H1 (cell line): Measurements from ENCODE around the gene IFNA13. TPM values are rescaled to one million over a fixed set of nuclear protein-coding genes. Genes with fewer than 3 reads are reported as not detected.

ENCODE experiments used
- CTCF ChIA-PET: fragments of 300-600 bp; sonication (Branson Sonifier 250); formaldehyde crosslinking; loops from one replicate; lab custom pipeline; 2021; ENCODE audit not compliant: partially characterized antibody; lab: Charles Lee
- POLR2A ChIA-PET: fragments of 300-600 bp; sonication (Branson Sonifier 250); formaldehyde crosslinking; loops from one replicate; lab custom pipeline; 2021; ENCODE audit warnings: inconsistent platforms; ENCODE audit not compliant: partially characterized antibody; lab: Charles Lee
- DNase-seq, 2 experiments: peaks; one replicate each; pipeline versions ENCODE4 v3.0.0 to v3.0.0-alpha.2; 2010 to 2022; ENCODE audit warnings: low spot score in 2 of 2, low read depth in 1 of 2, mixed read lengths in 1 of 2
- FAIRE-seq: peaks from 2 replicates; lab custom pipeline; 2011; peaks lifted over from hg19 to GRCh38; lab: Jason Lieb, UNC
- H2AFZ ChIP-seq: 2 replicates; pipeline ENCODE4 v1.8.1; 2012; ENCODE audit warnings: low read length, inconsistent platforms
- H2AK5ac ChIP-seq: 2 replicates; pipeline ENCODE4 v1.6.1; 2013; ENCODE audit warnings: low read depth, low read length
- H2BK120ac ChIP-seq: replicated peaks from 2 replicates; pipeline ENCODE3; 2013; ENCODE audit warnings: low read depth, low read length, inconsistent platforms
- H2BK12ac ChIP-seq: 2 replicates; pipeline ENCODE4 v1.6.1; 2013; ENCODE audit warnings: low read depth, low read length
- H2BK15ac ChIP-seq: 2 replicates; pipeline ENCODE4 v1.6.1; 2013; ENCODE audit warnings: low read length
- H2BK20ac ChIP-seq: 2 replicates; pipeline ENCODE4 v1.6.1; 2013; ENCODE audit warnings: low read length
- H2BK5ac ChIP-seq: 2 replicates; pipeline ENCODE4 v1.6.1; 2013; ENCODE audit warnings: low read depth, low read length
- H3K14ac ChIP-seq: 2 replicates; pipeline ENCODE4 v1.6.1; 2013; ENCODE audit warnings: inconsistent platforms; ENCODE audit not compliant: insufficient read length
- H3K18ac ChIP-seq: 2 replicates; pipeline ENCODE4 v1.6.1; 2013; ENCODE audit warnings: low read length; ENCODE audit errors: extremely low read depth
- H3K23ac ChIP-seq: 2 replicates; pipeline ENCODE4 v1.6.1; 2013; ENCODE audit warnings: inconsistent platforms; ENCODE audit not compliant: insufficient read length
- H3K23me2 ChIP-seq: 2 replicates; pipeline ENCODE4 v1.6.1; 2013; ENCODE audit warnings: low read depth, low read length
- H3K27ac ChIP-seq: 2 replicates; pipeline ENCODE4 v1.6.1; 2011; ENCODE audit warnings: low read depth, low read length, inconsistent platforms
- H3K27me3 ChIP-seq, 4 experiments: replicated peaks in 1 of 4; 1 replicate in 1 of 4; 2 replicates in 3 of 4; pipeline versions ENCODE4 v1.6.1 to v1.8.1; 2011 to 2013; ENCODE audit warnings: low read length in 3 of 4, mild to moderate bottlenecking in 3 of 4, inconsistent platforms in 2 of 4, mixed read lengths in 2 of 4, moderate library complexity in 1 of 4; ENCODE audit not compliant: control insufficient read depth in 3 of 4, insufficient read depth in 3 of 4; ENCODE audit errors: extremely low read depth in 1 of 4
- H3K36me3 ChIP-seq, 4 experiments: 2 replicates each; pipeline versions ENCODE4 v1.6.1 to v1.8.1; 2011 to 2013; ENCODE audit warnings: mild to moderate bottlenecking in 4 of 4, low read length in 3 of 4, moderate library complexity in 2 of 4, control low read depth in 1 of 4, inconsistent platforms in 1 of 4; ENCODE audit not compliant: insufficient read depth in 4 of 4, control insufficient read depth in 2 of 4
- H3K4ac ChIP-seq: replicated peaks from 2 replicates; pipeline ENCODE3; 2013; ENCODE audit warnings: low read length, low read depth, mixed read lengths, inconsistent platforms; ENCODE audit not compliant: insufficient read length
- H3K4me1 ChIP-seq, 4 experiments: replicated peaks in 1 of 4; 1 replicate in 1 of 4; 2 replicates in 3 of 4; pipeline versions ENCODE4 v1.6.1 to v1.8.1; 2011 to 2013; ENCODE audit warnings: low read length in 3 of 4, inconsistent platforms in 2 of 4, mixed read lengths in 1 of 4; ENCODE audit not compliant: insufficient read depth in 4 of 4, control insufficient read depth in 3 of 4
- H3K4me2 ChIP-seq, 2 experiments: 2 replicates each; pipeline versions ENCODE4 v1.6.1 to v1.8.1; 2011 to 2013; ENCODE audit warnings: low read depth in 2 of 2, low read length in 2 of 2, control low read depth in 1 of 2, inconsistent platforms in 1 of 2, mild to moderate bottlenecking in 1 of 2; ENCODE audit not compliant: insufficient read depth in 1 of 2
- H3K4me3 ChIP-seq, 4 experiments: fragments of 200-600, 300-600 bp in 1 of 4; sonication (generic), shearing (Covaris generic), sonication (Bioruptor Twin) in 1 of 4; 2 replicates each; pipeline versions ENCODE4 v1.5.1 to v1.8.1; 2011 to 2016; ENCODE audit warnings: low read length in 4 of 4, low read depth in 3 of 4, control low read depth in 2 of 4, inconsistent platforms in 2 of 4, mild to moderate bottlenecking in 2 of 4, mixed read lengths in 1 of 4, moderate library complexity in 1 of 4; ENCODE audit not compliant: insufficient read depth in 2 of 4; ENCODE audit errors: extremely low read depth in 1 of 4
- H3K56ac ChIP-seq: replicated peaks from 2 replicates; pipeline ENCODE3; 2013; ENCODE audit warnings: low read depth, mild to moderate bottlenecking, mixed read lengths, low read length, inconsistent platforms; ENCODE audit not compliant: insufficient read length
- H3K79me1 ChIP-seq: 2 replicates; pipeline ENCODE4 v1.6.1; 2013; ENCODE audit warnings: low read depth, low read length, control low read depth
- H3K79me2 ChIP-seq, 2 experiments: 2 replicates each; pipeline versions ENCODE4 v1.6.1 to v1.8.1; 2012 to 2013; ENCODE audit warnings: low read length in 2 of 2, mild to moderate bottlenecking in 2 of 2, inconsistent platforms in 1 of 2; ENCODE audit not compliant: insufficient read depth in 2 of 2, control insufficient read depth in 1 of 2
- H3K9ac ChIP-seq, 4 experiments: replicated peaks in 1 of 4; 1 replicate in 1 of 4; 2 replicates in 3 of 4; pipeline versions ENCODE4 v1.6.1 to v1.8.1; 2011 to 2013; ENCODE audit warnings: low read depth in 3 of 4, low read length in 3 of 4, control low read depth in 2 of 4, mild to moderate bottlenecking in 2 of 4, moderate library complexity in 2 of 4, inconsistent platforms in 1 of 4; ENCODE audit errors: extremely low read depth in 1 of 4
- H3K9me3 ChIP-seq, 2 experiments: 2 replicates each; pipeline versions ENCODE4 v1.6.1 to v1.8.1; 2012 to 2013; ENCODE audit warnings: mild to moderate bottlenecking in 2 of 2, moderate library complexity in 2 of 2, control low read depth in 1 of 2, inconsistent platforms in 1 of 2, low read depth in 1 of 2, low read length in 1 of 2, mixed read lengths in 1 of 2; ENCODE audit not compliant: insufficient read depth in 2 of 2
- H4K20me1 ChIP-seq, 2 experiments: replicated peaks in 1 of 2; 2 replicates each; pipeline versions ENCODE3 to v1.8.1; 2011 to 2013; ENCODE audit warnings: inconsistent platforms in 2 of 2, low read length in 2 of 2, mild to moderate bottlenecking in 1 of 2; ENCODE audit not compliant: insufficient read depth in 2 of 2, control insufficient read depth in 1 of 2
- H4K5ac ChIP-seq: 2 replicates; pipeline ENCODE4 v1.6.1; 2013; ENCODE audit warnings: low read length, low read depth, mixed read lengths, inconsistent platforms; ENCODE audit not compliant: insufficient read length
- H4K8ac ChIP-seq: 2 replicates; pipeline ENCODE4 v1.8.0; 2013; ENCODE audit warnings: mild to moderate bottlenecking, moderate library complexity, low read length, inconsistent platforms; ENCODE audit not compliant: insufficient read depth; ENCODE audit errors: extremely low read depth
- H4K91ac ChIP-seq: replicated peaks from 2 replicates; pipeline ENCODE3; 2013; ENCODE audit warnings: low read length, mixed read lengths, inconsistent platforms; ENCODE audit not compliant: insufficient read length
- EGR1 ChIP-seq: IDR thresholded peaks from 2 replicates; pipeline ENCODE4 v1.6.1; 2011; ENCODE audit warnings: low read depth, low read length, borderline replicate concordance
- POU5F1 ChIP-seq: IDR thresholded peaks from 2 replicates; pipeline ENCODE4 v1.6.1; 2011; ENCODE audit warnings: low read depth, mild to moderate bottlenecking, low read length, moderate library complexity
- RXRA ChIP-seq: IDR thresholded peaks from 2 replicates; pipeline ENCODE4 v1.6.1; 2011; ENCODE audit warnings: low read depth, mild to moderate bottlenecking, low read length, moderate library complexity; ENCODE audit not compliant: insufficient read depth
- SIN3A ChIP-seq, 2 experiments: IDR thresholded peaks in 1 of 2; conservative IDR thresholded peaks in 1 of 2; 2 replicates each; pipeline ENCODE4 v1.6.1; 2011 to 2012; ENCODE audit warnings: low read length in 2 of 2, improper control_type of control experiment in 1 of 2, low read depth in 1 of 2, mild to moderate bottlenecking in 1 of 2
- ZNF274 ChIP-seq: IDR thresholded peaks from 2 replicates; pipeline ENCODE4 v1.7.0; 2012; ENCODE audit warnings: low read length, borderline replicate concordance; ENCODE audit errors: extremely low read depth
- WGBS, 2 experiments: shearing (Covaris generic) in 1 of 2; methylation state at CpG; one replicate each; pipeline versions ENCODE4 v1.1.6 to v1.1.7; 2013 to 2015; ENCODE audit warnings: low lambda C conversion rate in 2 of 2, mixed read lengths in 2 of 2, inconsistent platforms in 1 of 2, low coverage in 1 of 2, missing lambda C conversion rate in 1 of 2; ENCODE audit not compliant: insufficient replicate concordance in 2 of 2, insufficient coverage in 1 of 2, insufficient read length in 1 of 2; ENCODE audit errors: extremely low coverage in 1 of 2, missing lambda C conversion rate in 1 of 2; 5-methylcytosine and 5-hydroxymethylcytosine counted together
- polyA plus RNA-seq, 7 experiments: library from polyadenylated mRNA; depleted of rRNA in 3 of 7; stranded (reverse) in 5 of 7; unstranded in 2 of 7; fragments of >200 nt in 5 of 7; fragments of 200-250 nt in 2 of 7; gene quantifications; 1 replicate in 5 of 7; 2 replicates in 1 of 7; 4 replicates in 1 of 7; pipeline versions ENCODE4 v1.2.1 to v1.2.3, GENCODE V29; 2011 to 2013; ENCODE audit warnings: missing spikeins in 2 of 7, mixed read lengths in 2 of 7
- total RNA-seq: library from RNA; stranded (reverse); fragmentation: NEBNext Ultra II Directional; extraction: Animal tissue kit (Norgen Biotek cat#: 25700); gene quantifications from 2 replicates; pipeline ENCODE4 v1.2.1, GENCODE V29; 2021
- TF ChIP-seq, protein P1 (sequence below): IDR thresholded peaks from 2 replicates; pipeline ENCODE4 v1.6.1; 2011; ENCODE audit warnings: low read length, improper control_type of control experiment

IFNA13 gene
- total and polyA plus RNA-seq, 2 of the 8 experiments (the other 6 are each of a cell fraction or from before 2014, with no cell fraction given): not detected

DNA sequence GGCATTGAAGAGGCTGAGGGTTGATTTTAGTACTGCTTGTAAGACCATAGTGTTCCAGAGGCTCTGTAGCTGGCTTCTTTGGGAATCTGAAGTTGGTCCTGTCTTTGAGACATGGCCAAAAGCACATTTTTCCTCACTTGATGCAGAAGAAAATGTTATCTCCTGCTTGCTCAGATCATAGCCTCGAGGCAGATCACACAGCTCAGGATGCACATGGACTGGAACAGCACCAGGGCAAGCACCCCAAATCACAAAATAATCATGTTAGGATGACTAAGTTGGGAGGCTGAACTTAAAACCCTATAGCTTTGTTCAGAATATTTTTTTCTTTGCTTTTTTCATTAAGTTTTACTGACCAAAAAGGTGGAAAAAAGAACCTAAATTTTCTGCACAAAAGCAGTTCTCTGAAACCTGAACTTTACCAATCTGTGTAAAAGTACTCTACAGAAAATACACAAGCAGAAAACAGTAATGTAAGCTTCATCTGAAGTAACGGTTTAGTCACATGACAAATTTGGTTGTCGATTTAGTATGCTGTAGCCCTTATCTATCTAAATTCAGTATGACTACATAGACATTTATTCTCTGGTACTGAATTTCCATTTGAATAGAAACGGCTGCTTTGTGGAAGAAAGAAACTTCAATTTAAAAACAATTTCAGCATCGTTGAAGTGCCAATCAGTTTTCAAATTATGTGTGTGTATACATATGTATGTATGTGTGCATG, 36.0 kb downstream of the IFNA13 start:
- Histone ChIP-seq H3K14ac (no peak overlapping the region), H3K36me3 (peaks cover 0 to 11% (median 0%) of the 10 kb centered on the region in 4 experiments; a peak in 2 of 8 replicates), H2AK5ac (no peak overlapping the region), H3K27ac (no peak overlapping the region), H2BK120ac (no peak overlapping the region), H2BK12ac (no peak overlapping the region), H3K9me3 (no peaks in the 10 kb centered on the region), H3K56ac (no peak overlapping the region), H3K4me2 (peak overlapping the region in 1 of 2 experiments; percentile 92; a peak in 1 of 4 replicates)
- no peak for TF ChIP-seq EGR1
- TF ChIP-seq POU5F1: no peak
- no peak for TF ChIP-seq RXRA
- no peak for TF ChIP-seq SIN3A (conservative IDR thresholded peaks at IDR 0.05 in 1 of 2, IDR thresholded peaks at IDR 0.05 in 1 of 2; ENCODE audit: low read depth in 1 of 2, low read length in 2 of 2)
- TF ChIP-seq ZNF274: no peak
- TF ChIP-seq, protein P1, sequence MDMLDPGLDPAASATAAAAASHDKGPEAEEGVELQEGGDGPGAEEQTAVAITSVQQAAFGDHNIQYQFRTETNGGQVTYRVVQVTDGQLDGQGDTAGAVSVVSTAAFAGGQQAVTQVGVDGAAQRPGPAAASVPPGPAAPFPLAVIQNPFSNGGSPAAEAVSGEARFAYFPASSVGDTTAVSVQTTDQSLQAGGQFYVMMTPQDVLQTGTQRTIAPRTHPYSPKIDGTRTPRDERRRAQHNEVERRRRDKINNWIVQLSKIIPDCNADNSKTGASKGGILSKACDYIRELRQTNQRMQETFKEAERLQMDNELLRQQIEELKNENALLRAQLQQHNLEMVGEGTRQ: no peak
- TF ChIP-seq, all 59 proteins: peak for 0
- Histone ChIP-seq H2AFZ (no peak overlapping the region), H3K4me1 (peaks cover 0 to 5% (median 0%) of the 10 kb centered on the region in 4 experiments; a peak in 2 of 7 replicates), H4K8ac (no peak overlapping the region), H2BK20ac (no peak overlapping the region), H4K20me1 (peaks cover 4 to 10% of the 10 kb centered on the region in 2 experiments), H3K23ac (no peak overlapping the region), H3K4ac (no peak overlapping the region), H2BK5ac (no peak overlapping the region), H3K79me2 (peaks cover 8 to 58% of the 10 kb centered on the region in 2 experiments), H2BK15ac (no peak overlapping the region), H3K18ac (no peak overlapping the region), H3K23me2 (peaks cover 4% of the 10 kb centered on the region), H3K4me3 (peak overlapping the region in 1 of 4 experiments; percentile 20; a peak in 1 of 8 replicates), H4K91ac (no peak overlapping the region), H4K5ac (no peak overlapping the region), H3K9ac (peak overlapping the region in 1 of 4 experiments; percentile 68; a peak in 1 of 7 replicates), H3K27me3 (no peaks in the 10 kb centered on the region), H3K79me1 (no peaks in the 10 kb centered on the region; the same call in none of the 2 replicates)
- no peak for FAIRE-seq
- no peak for DNase-seq
- ChIA-PET POLR2A (interaction anchor here (1.0 kb wide), 1 partner anchor 38 kb away, joined by 3 read pairs; no protein-coding TSS in a partner anchor), CTCF (interaction anchor here (0.7 to 8.0 kb wide), 9 partner anchors 13 to 136 kb away, joined by 3 to 79 read pairs (median 4); no protein-coding TSS in a partner anchor)
- 88% methylated on average over 5 of the region's 5 CpGs; no CpG with 5 or more reads in 1 of the 2 experiments for WGBS, 2 experiments
